Panc1 (cell line): ENCODE data around the gene RAB3B. TPM values are rescaled to one million over a fixed set of nuclear protein-coding genes. Genes with fewer than 3 reads are reported as not detected.

Experiments
- ATAC-seq: fragments of 200-7000 bp; cut with Tn5 transposase; 2 replicates; pipeline ENCODE4 v1.9.1; 2020; ENCODE audit warnings: mild to moderate bottlenecking, moderate library complexity
- BruUV-seq: library from RNA; stranded (reverse); fragments of 400-500 nt; replicated peaks from 2 replicates; lab custom pipeline; 2021; lab: Mats Ljungman, UMichigan
- CTCF ChIA-PET: fragments of 300-600 bp; sonication (Branson Sonifier 250); formaldehyde crosslinking; loops from one replicate; lab custom pipeline; 2022; ENCODE audit warnings: antibody characterized with exemption; lab: Charles Lee
- POLR2A ChIA-PET: fragments of 300-600 bp; sonication (Branson Sonifier 250); formaldehyde crosslinking; loops from one replicate; lab custom pipeline; 2022; ENCODE audit warnings: antibody characterized with exemption; lab: Charles Lee
- DNase-seq: peaks from one replicate; pipeline ENCODE4 v3.0.0-alpha.2; 2010; ENCODE audit warnings: low read depth, low spot score
- H3K27ac ChIP-seq: 2 replicates; pipeline ENCODE4 v1.5.1; 2011; ENCODE audit warnings: mild to moderate bottlenecking, low read length, inconsistent platforms
- H3K27me3 ChIP-seq: fragments of 200-500 bp; sonication (Bioruptor generic); 2 replicates; pipeline ENCODE4 v1.6.0; 2014; ENCODE audit warnings: low read length, inconsistent platforms; ENCODE audit not compliant: control insufficient read depth, insufficient read depth
- H3K36me3 ChIP-seq: fragments of 200-500 bp; sonication (Bioruptor generic); 2 replicates; pipeline ENCODE4 v1.5.1; 2014; ENCODE audit warnings: inconsistent platforms, mild to moderate bottlenecking, low read length, moderate library complexity; ENCODE audit not compliant: control insufficient read depth, insufficient read depth
- H3K4me1 ChIP-seq: 2 replicates; pipeline ENCODE4 v1.5.1; 2011; ENCODE audit warnings: inconsistent platforms, mild to moderate bottlenecking, low read length, moderate library complexity; ENCODE audit not compliant: control insufficient read depth, insufficient read depth
- H3K4me3 ChIP-seq, 2 experiments: 2 replicates each; pipeline ENCODE4 v1.5.1; 2011 to 2012; ENCODE audit warnings: low read depth in 2 of 2, low read length in 2 of 2, mild to moderate bottlenecking in 2 of 2, inconsistent platforms in 1 of 2, moderate library complexity in 1 of 2
- H3K9me3 ChIP-seq: fragments of 200-500 bp; sonication (Bioruptor generic); 2 replicates; pipeline ENCODE4 v1.5.1; 2014; ENCODE audit warnings: low read depth, mild to moderate bottlenecking, inconsistent platforms, low read length, moderate library complexity; ENCODE audit not compliant: control insufficient read depth, insufficient read depth
- POLR2AphosphoS5 ChIP-seq: IDR thresholded peaks from 2 replicates; pipeline ENCODE4 v1.6.1; 2012; ENCODE audit warnings: mild to moderate bottlenecking, low read depth, low read length, moderate library complexity
- SIN3A ChIP-seq: IDR thresholded peaks from 2 replicates; pipeline ENCODE4 v1.6.1; 2012; ENCODE audit warnings: low read depth, mild to moderate bottlenecking, low read length, moderate library complexity, borderline replicate concordance; ENCODE audit not compliant: insufficient read depth
- TCF7L2 ChIP-seq: IDR thresholded peaks from 2 replicates; pipeline ENCODE4 v1.6.1; 2011; ENCODE audit warnings: mild to moderate bottlenecking, low read depth, low read length, inconsistent platforms
- in situ Hi-C: cut with HindIII; loops from 2 replicates; pipeline ENCODE4 v1.10.0; 2016; ENCODE audit warnings: low sequenced_read_pairs, low pct_unique_long_range_greater_than_20kb
- intact Hi-C: fragments of 100-400 bp; cut with micrococcal nuclease; formaldehyde crosslinking; loops from one replicate; pipeline ENCODE4 v1.10.0; 2022; ENCODE audit not compliant: unreplicated experiment
- total RNA-seq: library from RNA; stranded (reverse); gene quantifications from one replicate; pipeline ENCODE4 v1.2.1, GENCODE V29; 2021; ENCODE audit not compliant: unreplicated experiment
- TF ChIP-seq, protein P1 (sequence below): fragments of 450-650 bp; IDR thresholded peaks from 2 replicates; pipeline ENCODE4 v1.5.1; 2017; ENCODE audit warnings: mild to moderate bottlenecking
- TF ChIP-seq, protein P2 (sequence below), 2 experiments: IDR thresholded peaks; 2 replicates each; pipeline ENCODE4 v1.6.1; 2011 to 2012; ENCODE audit warnings: low read depth in 2 of 2, control low read depth in 1 of 2, low read length in 1 of 2, mild to moderate bottlenecking in 1 of 2, moderate library complexity in 1 of 2; ENCODE audit not compliant: insufficient read depth in 1 of 2

Gene RAB3B
- total RNA-seq, 1 experiment from 2014 or later: 1.2 TPM

DNA sequence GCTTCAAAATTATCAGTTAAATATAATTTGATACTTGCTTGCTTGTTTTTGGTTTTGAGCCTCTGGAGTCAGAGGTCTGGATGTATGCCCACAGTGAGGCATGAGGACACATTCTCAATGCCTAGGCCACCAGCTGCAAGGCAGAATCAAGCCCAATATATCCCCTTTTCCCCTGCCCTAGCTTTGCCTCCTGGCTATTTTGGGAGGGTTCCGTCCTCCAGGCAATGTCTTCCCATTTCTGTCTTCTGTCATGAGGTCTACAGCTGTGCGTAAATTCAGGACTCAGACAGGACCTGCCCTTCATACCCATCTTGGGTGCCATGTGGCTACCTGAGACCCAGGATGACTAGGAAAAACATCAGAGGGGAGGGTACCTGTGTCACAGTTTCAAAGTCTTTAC is 131.2 kb downstream of the RAB3B start:
- H3K4me3 ChIP-seq: no peak overlapping the region
- no peak overlapping the region for H3K27ac ChIP-seq
- in situ Hi-C loops (no loop called here), intact Hi-C loops (no loop called here)
- no peak for DNase-seq
- no peak for ATAC-seq
- H3K9me3 ChIP-seq: no peaks in the 10 kb centered on the region
- ChIA-PET POLR2A (no interaction called here), CTCF (no interaction called here)
- no peaks in the 10 kb centered on the region for H3K4me1 ChIP-seq
- H3K36me3 ChIP-seq: no peaks in the 10 kb centered on the region
- no TSS peak for BruUV-seq
- H3K27me3 ChIP-seq: no peaks in the 10 kb centered on the region
- TF ChIP-seq SIN3A (no peak), POLR2AphosphoS5 (no peak), TCF7L2 (no peak)
- TF ChIP-seq, protein P1, sequence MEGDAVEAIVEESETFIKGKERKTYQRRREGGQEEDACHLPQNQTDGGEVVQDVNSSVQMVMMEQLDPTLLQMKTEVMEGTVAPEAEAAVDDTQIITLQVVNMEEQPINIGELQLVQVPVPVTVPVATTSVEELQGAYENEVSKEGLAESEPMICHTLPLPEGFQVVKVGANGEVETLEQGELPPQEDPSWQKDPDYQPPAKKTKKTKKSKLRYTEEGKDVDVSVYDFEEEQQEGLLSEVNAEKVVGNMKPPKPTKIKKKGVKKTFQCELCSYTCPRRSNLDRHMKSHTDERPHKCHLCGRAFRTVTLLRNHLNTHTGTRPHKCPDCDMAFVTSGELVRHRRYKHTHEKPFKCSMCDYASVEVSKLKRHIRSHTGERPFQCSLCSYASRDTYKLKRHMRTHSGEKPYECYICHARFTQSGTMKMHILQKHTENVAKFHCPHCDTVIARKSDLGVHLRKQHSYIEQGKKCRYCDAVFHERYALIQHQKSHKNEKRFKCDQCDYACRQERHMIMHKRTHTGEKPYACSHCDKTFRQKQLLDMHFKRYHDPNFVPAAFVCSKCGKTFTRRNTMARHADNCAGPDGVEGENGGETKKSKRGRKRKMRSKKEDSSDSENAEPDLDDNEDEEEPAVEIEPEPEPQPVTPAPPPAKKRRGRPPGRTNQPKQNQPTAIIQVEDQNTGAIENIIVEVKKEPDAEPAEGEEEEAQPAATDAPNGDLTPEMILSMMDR: no peak
- TF ChIP-seq, protein P2, sequence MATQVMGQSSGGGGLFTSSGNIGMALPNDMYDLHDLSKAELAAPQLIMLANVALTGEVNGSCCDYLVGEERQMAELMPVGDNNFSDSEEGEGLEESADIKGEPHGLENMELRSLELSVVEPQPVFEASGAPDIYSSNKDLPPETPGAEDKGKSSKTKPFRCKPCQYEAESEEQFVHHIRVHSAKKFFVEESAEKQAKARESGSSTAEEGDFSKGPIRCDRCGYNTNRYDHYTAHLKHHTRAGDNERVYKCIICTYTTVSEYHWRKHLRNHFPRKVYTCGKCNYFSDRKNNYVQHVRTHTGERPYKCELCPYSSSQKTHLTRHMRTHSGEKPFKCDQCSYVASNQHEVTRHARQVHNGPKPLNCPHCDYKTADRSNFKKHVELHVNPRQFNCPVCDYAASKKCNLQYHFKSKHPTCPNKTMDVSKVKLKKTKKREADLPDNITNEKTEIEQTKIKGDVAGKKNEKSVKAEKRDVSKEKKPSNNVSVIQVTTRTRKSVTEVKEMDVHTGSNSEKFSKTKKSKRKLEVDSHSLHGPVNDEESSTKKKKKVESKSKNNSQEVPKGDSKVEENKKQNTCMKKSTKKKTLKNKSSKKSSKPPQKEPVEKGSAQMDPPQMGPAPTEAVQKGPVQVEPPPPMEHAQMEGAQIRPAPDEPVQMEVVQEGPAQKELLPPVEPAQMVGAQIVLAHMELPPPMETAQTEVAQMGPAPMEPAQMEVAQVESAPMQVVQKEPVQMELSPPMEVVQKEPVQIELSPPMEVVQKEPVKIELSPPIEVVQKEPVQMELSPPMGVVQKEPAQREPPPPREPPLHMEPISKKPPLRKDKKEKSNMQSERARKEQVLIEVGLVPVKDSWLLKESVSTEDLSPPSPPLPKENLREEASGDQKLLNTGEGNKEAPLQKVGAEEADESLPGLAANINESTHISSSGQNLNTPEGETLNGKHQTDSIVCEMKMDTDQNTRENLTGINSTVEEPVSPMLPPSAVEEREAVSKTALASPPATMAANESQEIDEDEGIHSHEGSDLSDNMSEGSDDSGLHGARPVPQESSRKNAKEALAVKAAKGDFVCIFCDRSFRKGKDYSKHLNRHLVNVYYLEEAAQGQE (IDR thresholded peaks at IDR 0.05; ENCODE audit: insufficient read depth in 1 of 2, low read depth in 2 of 2, low read length in 1 of 2): no peak

DNA sequence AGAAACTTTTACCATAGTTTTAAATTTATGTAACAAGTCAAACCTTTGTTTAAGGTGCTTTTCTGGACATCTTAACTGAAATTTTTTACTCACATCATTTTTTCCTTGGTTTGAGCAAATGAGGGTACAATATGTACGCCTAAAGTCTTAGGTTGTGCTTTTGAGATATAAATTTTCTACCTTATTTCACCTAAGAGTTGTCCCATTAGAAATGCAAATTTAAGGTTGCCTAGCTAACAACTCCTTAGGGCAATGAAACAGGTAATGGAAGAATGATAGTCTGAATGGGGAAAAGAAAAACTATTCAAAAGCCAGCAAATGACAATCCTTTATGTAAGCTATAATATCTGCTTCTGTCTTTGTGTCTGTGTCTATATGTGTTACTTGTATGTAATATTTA is 131.6 kb downstream of the RAB3B start:
- no peaks in the 10 kb centered on the region for H3K27me3 ChIP-seq
- H3K4me3 ChIP-seq: no peak overlapping the region
- intact Hi-C loops: no loop called here
- ChIA-PET CTCF (no interaction called here), POLR2A (interaction anchor here (0.6 to 0.7 kb wide), 2 partner anchors 94 to 134 kb away, joined by 4 to 7 read pairs; no protein-coding TSS in a partner anchor)
- no peaks in the 10 kb centered on the region for H3K9me3 ChIP-seq
- no peaks in the 10 kb centered on the region for H3K36me3 ChIP-seq
- H3K4me1 ChIP-seq: no peaks in the 10 kb centered on the region
- DNase-seq (no peak), ATAC-seq (no peak)
- H3K27ac ChIP-seq: no peak overlapping the region
- no TSS peak for BruUV-seq
- TF ChIP-seq POLR2AphosphoS5 (no peak), SIN3A (no peak)
- TF ChIP-seq, protein P2 (IDR thresholded peaks at IDR 0.05; ENCODE audit: insufficient read depth in 1 of 2, low read depth in 2 of 2, low read length in 1 of 2): no peak
- in situ Hi-C loops: no loop called here

Other genes with a start within 250 kb of the RAB3B start
- 180 TPM for gene NRDC, start 112.0 kb downstream of the RAB3B start, total RNA-seq
- gene KTI12, start 43.1 kb upstream of the RAB3B start, total RNA-seq: 13.1 TPM
- gene TXNDC12, start 64.5 kb upstream of the RAB3B start, total RNA-seq: 77.5 TPM
- gene BTF3L4, start 65.6 kb upstream of the RAB3B start, total RNA-seq: 65.6 TPM
- 18.0 TPM for gene ZFYVE9, start 151.4 kb upstream of the RAB3B start, total RNA-seq